Right forelimb (tissue), 1 donor: Measurements from ENCODE around the gene MXRA7.
"Not testable (repeated sequence)": the region's sequence is repeated elsewhere in the genome, so short reads cannot be mapped to it uniquely, and the experiment has no call there.

ENCODE experiments used
- DNase-seq: peaks from one replicate; pipeline ENCODE4 v3.0.0-alpha.2; 2018

MXRA7 gene

GRCh38 chr17:76641501-76641900, 69.3 kb downstream of the MXRA7 start:
- no peak for DNase-seq

DNA sequence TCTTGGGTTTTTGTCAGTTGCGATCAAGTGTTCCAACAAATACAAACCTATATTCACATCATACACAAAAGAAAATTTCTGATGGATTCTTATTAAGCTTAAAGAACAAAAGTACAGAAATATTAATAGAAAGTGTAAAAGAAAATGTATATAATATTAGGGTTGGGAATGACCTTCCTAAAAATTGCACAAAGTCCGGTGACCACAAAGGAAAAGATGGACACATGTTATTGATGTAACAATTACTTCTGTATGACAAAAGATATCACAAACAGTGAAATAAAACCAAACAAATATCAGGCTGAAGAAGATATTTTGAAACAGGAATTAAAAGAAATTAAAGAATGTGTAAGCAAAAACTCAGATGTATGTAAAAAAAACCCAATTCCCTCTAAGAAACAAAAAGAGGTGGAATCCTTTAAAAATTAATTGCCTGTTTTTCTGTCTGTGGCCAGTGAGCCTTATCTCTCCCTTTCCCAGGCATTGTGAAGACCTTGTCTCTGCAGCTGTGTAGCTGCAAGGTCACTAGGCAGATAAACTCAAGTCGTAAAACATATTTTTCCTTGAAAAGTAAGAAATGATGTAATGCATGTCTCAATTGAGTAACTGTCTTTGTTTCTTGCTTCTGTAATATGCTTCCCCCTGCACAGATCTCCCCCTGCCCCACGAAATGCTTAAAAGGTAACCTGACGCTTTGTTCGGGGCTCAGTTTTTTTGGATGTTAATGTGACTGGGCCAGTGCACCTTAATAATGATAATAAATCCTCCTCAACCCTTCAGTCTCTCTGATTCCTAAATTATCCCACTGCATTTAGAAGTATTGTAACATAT, 70.0 kb downstream of the MXRA7 start:
- DNase-seq = no peak

DNA sequence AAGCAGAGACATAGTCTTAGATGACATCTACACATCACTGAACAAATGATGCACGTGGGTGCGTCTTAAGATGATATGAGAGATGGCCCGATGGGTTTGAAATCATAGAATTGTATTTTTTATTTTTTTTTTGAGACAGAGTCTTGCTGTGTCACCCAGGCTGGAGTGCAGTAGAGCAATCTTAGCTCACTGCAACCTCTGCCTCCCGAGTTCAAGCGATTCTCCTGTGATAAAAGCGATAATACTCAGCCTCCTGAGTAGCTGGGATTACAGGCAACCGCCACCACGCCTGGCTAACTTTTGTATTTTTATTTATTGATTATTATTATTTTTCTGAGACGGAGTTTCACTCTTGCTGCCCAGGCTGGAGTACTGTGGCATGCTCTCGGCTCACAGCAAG, 72.5 kb downstream of the MXRA7 start:
- DNase-seq = no peak

DNA sequence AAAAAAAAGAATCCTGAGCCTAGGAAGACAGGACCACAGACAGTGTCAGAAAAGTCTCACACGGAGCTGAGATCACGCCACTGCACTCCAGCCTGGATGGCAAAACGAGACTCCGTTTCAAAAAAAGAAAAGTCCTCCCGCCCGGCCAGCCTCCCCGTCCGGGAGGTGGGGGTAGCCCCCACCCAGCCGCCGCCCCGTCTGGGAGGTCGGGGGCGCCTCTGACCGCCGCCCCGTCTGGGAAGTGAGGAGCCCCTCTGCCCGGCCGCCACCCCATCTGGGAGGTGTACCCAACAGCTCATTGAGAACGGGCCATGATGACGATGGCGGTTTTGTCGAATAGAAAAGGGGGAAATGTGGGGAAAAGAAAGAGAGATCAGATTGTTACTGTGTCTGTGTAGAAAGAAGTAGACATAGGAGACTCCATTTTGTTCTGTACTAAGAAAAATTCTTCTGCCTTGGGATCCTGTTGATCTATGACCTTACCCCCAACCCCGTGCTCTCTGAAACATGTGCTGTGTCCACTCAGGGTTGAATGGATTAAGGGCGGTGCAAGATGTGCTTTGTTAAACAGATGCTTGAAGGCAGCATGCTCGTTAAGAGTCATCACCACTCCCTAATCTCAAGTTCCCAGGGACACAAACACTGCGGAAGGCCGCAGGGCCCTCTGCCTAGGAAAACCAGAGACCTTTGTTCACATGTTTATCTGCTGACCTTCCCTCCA, 74.1 kb downstream of the MXRA7 start:
- DNase-seq = not testable (repeated sequence)

GRCh38 chr17:76635659-76636360, 75.0 kb downstream of the MXRA7 start:
- DNase-seq = no peak

DNA sequence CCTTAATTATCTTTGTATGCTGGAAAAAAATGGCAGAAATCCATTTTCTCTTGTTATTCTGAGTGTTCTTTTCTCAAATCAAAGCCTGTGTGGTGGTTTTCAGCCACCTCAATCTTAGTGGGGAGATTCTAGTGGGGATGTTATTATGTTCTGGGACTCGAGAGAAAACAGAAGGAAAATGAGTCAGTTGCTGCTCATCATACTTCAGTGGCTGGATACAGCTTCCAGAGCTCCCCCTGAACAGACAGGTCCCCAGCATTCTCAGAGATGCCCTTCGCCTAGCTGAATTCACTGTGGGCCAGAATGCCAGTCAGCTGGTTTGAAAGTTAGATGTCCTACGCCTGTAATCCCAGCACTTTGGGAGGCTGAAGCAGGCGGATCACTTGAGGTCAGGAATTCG, 75.7 kb downstream of the MXRA7 start:
- no peak for DNase-seq

GRCh38 chr17:76633628-76634328, 77.0 kb downstream of the MXRA7 start:
- DNase-seq = no peak

- no peak for DNase-seq
Measured at GRCh38 chr17:76631821-76632565, 78.8 kb downstream of the MXRA7 start.

DNA sequence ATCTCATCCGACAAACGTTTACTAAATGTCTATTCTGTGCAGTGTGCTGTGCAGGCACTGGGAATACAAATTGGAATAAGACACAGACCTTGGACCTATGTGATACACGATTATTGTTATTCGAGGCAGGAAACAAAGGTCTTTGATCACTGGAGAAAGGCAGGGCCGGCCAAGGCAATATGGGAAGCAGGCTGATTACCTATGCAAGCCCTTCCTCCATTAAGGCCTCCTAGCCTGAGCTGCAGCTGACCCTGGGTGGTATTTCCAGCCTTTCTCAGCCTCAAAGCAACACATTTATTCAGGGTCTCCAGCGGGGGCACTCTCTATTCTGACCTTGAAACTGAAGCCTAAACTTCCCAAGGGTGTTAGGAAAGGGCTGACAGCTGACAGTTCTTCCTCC, 80.6 kb downstream of the MXRA7 start:
- DNase-seq = no peak
